Activated CD4-positive, alpha-beta T cell treated with anti-CD3 and anti-CD28 coated beads for 1 hour (primary cell): ENCODE data around the gene ERMARD.

Experiments used
- DNase-seq: peaks from one replicate; pipeline ENCODE4 v3.0.0-alpha.2; 2020

ERMARD gene

GRCh38 chr6:169803816-169804340 is 52.5 kb downstream of the ERMARD start:
- no peak for DNase-seq

GRCh38 chr6:169804427-169804826 is 53.0 kb downstream of the ERMARD start:
- no peak for DNase-seq

- no peak for DNase-seq
These were observed 53.9 kb downstream of the ERMARD start for GRCh38 chr6:169805242-169805838.

GRCh38 chr6:169806701-169807100 is 55.3 kb downstream of the ERMARD start:
- DNase-seq: no peak

- no peak for DNase-seq
These were observed 55.8 kb downstream of the ERMARD start for GRCh38 chr6:169807229-169807628.

GRCh38 chr6:169807699-169808607 is 56.5 kb downstream of the ERMARD start:
- DNase-seq: no peak

- DNase-seq: no peak
These were observed 57.2 kb downstream of the ERMARD start for GRCh38 chr6:169808608-169808967.

GRCh38 chr6:169809386-169809785 is 58.0 kb downstream of the ERMARD start:
- DNase-seq: no peak

GRCh38 chr6:169810066-169810989 is 58.9 kb downstream of the ERMARD start:
- DNase-seq: no peak

- no peak for DNase-seq
These were observed 59.6 kb downstream of the ERMARD start for GRCh38 chr6:169811072-169811471.

GRCh38 chr6:169811521-169812256 is 60.3 kb downstream of the ERMARD start:
- no peak for DNase-seq

GRCh38 chr6:169812257-169812644 is 60.8 kb downstream of the ERMARD start:
- no peak for DNase-seq

GRCh38 chr6:169813969-169814368 is 62.5 kb downstream of the ERMARD start:
- DNase-seq: no peak

GRCh38 chr6:169816054-169816453 is 64.6 kb downstream of the ERMARD start:
- no peak for DNase-seq

- no peak for DNase-seq
These were observed 65.6 kb downstream of the ERMARD start for GRCh38 chr6:169816975-169817374.

- no peak for DNase-seq
These were observed 68.9 kb downstream of the ERMARD start for GRCh38 chr6:169820358-169820757.

- no peak for DNase-seq
These were observed 72.6 kb downstream of the ERMARD start for GRCh38 chr6:169824021-169824420.

- no peak for DNase-seq
These were observed 73.6 kb downstream of the ERMARD start for GRCh38 chr6:169824848-169825557.

- no peak for DNase-seq
These were observed 74.3 kb downstream of the ERMARD start for GRCh38 chr6:169825558-169826225.

GRCh38 chr6:169826697-169827096 is 75.3 kb downstream of the ERMARD start:
- DNase-seq: no peak

- no peak for DNase-seq
These were observed 75.9 kb downstream of the ERMARD start for GRCh38 chr6:169827290-169827717.
